Astrocyte (in vitro differentiated cells and primary cell): ENCODE data around the gene TMEM161A.

Experiments
- EZH2 ChIP-seq: IDR thresholded peaks from 2 replicates; pipeline ENCODE4 v1.6.1; 2012; ENCODE audit warnings: mild to moderate bottlenecking, low read length, inconsistent platforms; ENCODE audit not compliant: insufficient read depth
- TF ChIP-seq, protein P1 (sequence below): IDR thresholded peaks from 2 replicates; pipeline ENCODE4 v1.5.1; 2011; ENCODE audit warnings: low read depth, mild to moderate bottlenecking, inconsistent platforms, low read length, moderate library complexity; ENCODE audit not compliant: insufficient read depth

DNA sequence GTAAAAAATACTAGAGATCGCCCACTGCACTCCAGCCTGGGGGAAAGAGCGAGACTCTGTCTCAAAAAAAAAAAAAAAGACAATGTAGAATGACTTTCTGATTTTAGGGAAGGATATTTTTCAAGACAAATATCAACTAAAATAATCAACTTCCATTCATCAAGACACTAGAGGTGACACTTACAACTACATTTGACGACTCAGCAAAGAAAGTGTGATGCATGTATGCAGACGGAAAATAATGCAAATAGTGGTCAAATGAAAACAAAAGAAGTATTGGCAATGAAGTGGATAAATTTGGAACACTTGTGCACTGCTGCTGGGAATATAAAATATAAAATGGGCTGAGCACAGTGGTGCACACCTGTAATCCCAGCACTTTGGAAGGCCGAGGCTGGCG lies 12.2 kb downstream of the TMEM161A start:
- TF ChIP-seq, protein P1, sequence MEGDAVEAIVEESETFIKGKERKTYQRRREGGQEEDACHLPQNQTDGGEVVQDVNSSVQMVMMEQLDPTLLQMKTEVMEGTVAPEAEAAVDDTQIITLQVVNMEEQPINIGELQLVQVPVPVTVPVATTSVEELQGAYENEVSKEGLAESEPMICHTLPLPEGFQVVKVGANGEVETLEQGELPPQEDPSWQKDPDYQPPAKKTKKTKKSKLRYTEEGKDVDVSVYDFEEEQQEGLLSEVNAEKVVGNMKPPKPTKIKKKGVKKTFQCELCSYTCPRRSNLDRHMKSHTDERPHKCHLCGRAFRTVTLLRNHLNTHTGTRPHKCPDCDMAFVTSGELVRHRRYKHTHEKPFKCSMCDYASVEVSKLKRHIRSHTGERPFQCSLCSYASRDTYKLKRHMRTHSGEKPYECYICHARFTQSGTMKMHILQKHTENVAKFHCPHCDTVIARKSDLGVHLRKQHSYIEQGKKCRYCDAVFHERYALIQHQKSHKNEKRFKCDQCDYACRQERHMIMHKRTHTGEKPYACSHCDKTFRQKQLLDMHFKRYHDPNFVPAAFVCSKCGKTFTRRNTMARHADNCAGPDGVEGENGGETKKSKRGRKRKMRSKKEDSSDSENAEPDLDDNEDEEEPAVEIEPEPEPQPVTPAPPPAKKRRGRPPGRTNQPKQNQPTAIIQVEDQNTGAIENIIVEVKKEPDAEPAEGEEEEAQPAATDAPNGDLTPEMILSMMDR, result no peak
- TF ChIP-seq EZH2, result no peak
